ENCODE measurements around the gene KCNH2. TPM values are rescaled to one million over a fixed set of nuclear protein-coding genes. Genes with fewer than 3 reads are reported as not detected.

The KCNH2 gene
- total RNA-seq, 2 donors from 2014 or later = 2.2 to 5.6 TPM

DNA sequence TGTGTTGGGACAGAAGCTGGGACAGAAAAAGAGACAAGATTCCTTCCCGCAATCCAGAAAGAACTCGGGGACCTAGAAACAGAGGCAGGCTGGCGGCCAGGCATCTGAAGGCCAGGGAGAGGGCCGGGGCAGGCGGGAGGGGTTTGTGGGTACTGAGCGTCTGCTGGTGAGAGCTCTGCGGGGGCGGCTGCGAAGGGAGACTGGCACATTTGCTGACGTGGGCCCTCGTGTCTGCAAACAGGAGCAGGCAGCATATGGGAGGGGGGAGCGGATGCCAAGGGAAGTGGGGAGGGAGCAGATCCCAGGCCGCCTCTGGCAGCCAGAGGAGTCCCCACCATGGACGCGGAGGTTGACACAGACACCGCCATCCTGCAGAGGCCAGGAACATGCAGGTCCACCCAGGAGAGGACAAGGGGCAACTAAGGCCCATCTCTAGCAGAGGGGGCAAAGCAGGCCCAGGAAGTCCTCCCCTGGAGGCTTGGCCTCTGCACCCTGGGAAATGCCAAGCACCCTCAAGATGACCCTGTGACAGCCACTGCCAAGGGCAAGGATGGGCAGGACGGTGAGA, 32.2 kb downstream of the KCNH2 start:
- Mint-ChIP-seq H3K27me3 (no peaks in the 10 kb centered on the region), H3K4me1 (peaks cover 22% of the 10 kb centered on the region), H3K36me3 (ENCODE audit: low read depth) (no peaks in the 10 kb centered on the region), H3K27ac (no peak overlapping the region), H3K4me3 (no peak overlapping the region)
- ATAC-seq (no peak), DNase-seq (peak in 1 of 3 donors; percentile 6)
- H3K9me3 ChIP-seq (ENCODE audit: control insufficient read depth, low read length, poor library complexity, severe bottlenecking) = no peaks in the 10 kb centered on the region

DNA sequence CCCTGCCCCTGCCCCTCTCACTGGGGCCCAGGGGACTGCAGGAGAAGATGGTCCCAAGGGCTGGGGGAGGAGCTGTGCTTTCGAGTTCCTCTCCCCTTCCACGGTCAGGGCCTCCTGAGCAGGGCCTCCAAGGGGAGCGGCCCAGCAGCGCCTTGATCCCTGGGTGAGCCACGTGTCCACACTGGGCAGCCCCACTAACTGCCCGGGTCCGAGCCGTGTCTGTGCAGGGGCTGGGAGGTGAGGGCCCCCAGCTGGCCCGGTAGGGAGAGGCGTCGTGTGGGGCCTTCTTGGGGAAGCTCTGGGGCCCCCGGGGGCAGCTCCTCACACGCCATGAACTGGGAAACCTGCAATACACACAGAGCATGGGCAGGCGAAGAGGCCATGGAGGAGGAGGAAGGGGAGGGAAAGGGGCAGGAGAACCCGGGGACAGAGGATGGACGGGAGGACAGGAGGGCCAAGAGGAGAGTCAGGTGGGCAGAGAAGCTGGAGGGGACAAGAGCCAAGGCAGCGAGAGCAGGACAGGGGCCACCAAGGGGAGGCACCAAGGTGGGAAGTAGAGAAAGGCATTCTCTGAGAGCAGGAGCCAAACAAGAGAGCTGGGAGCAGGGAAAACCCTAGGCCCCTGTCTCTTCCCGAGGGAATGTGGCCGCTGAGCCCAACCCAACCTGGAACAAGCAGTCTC, 32.8 kb downstream of the KCNH2 start:
- ATAC-seq = no peak

GRCh38 chr7:150944066-150945042, 33.8 kb downstream of the KCNH2 start:
- no peaks in the 10 kb centered on the region for H3K9me3 ChIP-seq (ENCODE audit: control insufficient read depth, low read length, poor library complexity, severe bottlenecking)
- H3K27me3 Mint-ChIP-seq = no peaks in the 10 kb centered on the region
- H3K27ac Mint-ChIP-seq = peak overlapping the region; percentile 24
- no peaks in the 10 kb centered on the region for H3K36me3 Mint-ChIP-seq (ENCODE audit: low read depth)
- DNase-seq (no peak), ATAC-seq (no peak)
- no peak overlapping the region for H3K4me3 Mint-ChIP-seq
- peaks cover 24% of the 10 kb centered on the region for H3K4me1 Mint-ChIP-seq

More for the DNA sequence above, 32.8 kb downstream of the KCNH2 start:
- H3K36me3 Mint-ChIP-seq (ENCODE audit: low read depth) = no peaks in the 10 kb centered on the region
- peaks cover 22% of the 10 kb centered on the region for H3K4me1 Mint-ChIP-seq
- H3K27me3 Mint-ChIP-seq = no peaks in the 10 kb centered on the region
- H3K9me3 ChIP-seq (ENCODE audit: control insufficient read depth, low read length, poor library complexity, severe bottlenecking) = no peaks in the 10 kb centered on the region
- H3K4me3 Mint-ChIP-seq = no peak overlapping the region
- peak in 1 of 3 donors; percentile 1 for DNase-seq
- H3K27ac Mint-ChIP-seq = no peak overlapping the region

DNA sequence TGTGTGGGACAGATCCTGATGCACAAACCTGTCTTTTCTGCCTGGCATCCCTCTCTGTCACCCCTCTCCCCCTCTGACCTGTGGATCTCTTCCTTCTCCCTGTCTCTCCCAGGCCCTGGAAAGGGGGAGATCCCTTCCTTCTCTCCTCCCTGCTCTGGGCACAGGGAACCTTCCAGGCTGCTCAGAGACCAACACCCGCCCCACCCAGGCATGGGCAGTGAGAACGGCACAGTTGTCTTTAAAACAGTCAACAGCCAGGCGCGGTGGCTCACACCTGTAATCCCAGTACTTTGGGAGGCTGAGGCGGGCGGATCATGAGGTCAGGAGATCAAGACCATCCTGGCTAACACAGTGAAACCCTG, 34.7 kb downstream of the KCNH2 start:
- H3K4me3 Mint-ChIP-seq = no peak overlapping the region
- DNase-seq = no peak

DNA sequence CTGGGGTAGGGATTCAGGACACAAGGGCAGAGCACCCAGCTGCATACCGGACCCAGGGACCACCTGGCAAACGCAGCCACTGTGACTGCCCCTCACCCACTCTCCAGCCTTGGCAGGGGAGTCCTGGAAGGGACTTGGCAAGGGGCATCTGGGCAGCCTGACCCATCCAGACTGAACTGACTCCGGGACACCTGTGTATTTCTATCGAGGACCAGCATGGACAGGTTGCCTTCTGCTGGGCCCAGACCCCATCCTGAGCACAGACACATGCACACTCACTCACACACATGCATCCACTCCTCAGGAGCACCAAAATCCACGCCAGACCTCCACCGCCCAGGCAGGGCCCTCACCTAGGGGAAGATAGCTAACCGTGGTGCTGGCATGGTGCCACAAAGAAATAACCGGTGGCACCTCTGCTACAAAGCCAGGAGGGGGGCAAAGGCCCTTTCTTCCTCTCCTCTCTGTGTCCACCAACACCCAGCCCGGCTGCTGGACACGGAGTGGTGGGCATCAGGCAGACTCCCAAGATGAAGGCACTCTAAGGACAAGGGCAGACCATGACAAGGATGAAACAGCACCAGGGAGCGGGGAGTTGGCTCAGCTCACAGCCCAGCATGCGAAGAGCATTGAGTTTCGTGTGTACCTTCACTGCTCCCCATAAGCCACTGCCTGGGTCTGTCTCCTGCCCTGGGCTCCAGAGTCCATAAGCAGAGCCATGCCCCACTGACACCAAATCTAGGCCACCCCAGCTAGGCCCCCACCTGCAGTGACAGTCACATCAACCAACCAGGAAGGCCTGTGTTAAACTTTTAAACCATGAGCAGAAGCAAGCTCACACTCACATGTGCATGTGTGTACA, 35.3 kb downstream of the KCNH2 start:
- H3K27me3 Mint-ChIP-seq = no peaks in the 10 kb centered on the region
- H3K36me3 Mint-ChIP-seq (ENCODE audit: low read depth) = no peaks in the 10 kb centered on the region
- H3K27ac Mint-ChIP-seq = no peak overlapping the region
- DNase-seq (no peak), ATAC-seq (no peak)
- peak overlapping the region; percentile 21 for H3K4me3 Mint-ChIP-seq
- peaks cover 29% of the 10 kb centered on the region for H3K4me1 Mint-ChIP-seq
- no peaks in the 10 kb centered on the region for H3K9me3 ChIP-seq (ENCODE audit: control insufficient read depth, low read length, poor library complexity, severe bottlenecking)

More for the DNA sequence above, 34.7 kb downstream of the KCNH2 start:
- H3K36me3 Mint-ChIP-seq (ENCODE audit: low read depth) = no peaks in the 10 kb centered on the region
- H3K9me3 ChIP-seq (ENCODE audit: control insufficient read depth, low read length, poor library complexity, severe bottlenecking) = no peaks in the 10 kb centered on the region
- H3K4me1 Mint-ChIP-seq = peaks cover 27% of the 10 kb centered on the region
- ATAC-seq = no peak
- no peaks in the 10 kb centered on the region for H3K27me3 Mint-ChIP-seq
- H3K27ac Mint-ChIP-seq = no peak overlapping the region

GRCh38 chr7:150942001-150942590, 36.0 kb downstream of the KCNH2 start:
- Mint-ChIP-seq H3K27ac (no peak overlapping the region), H3K4me3 (peak overlapping the region; percentile 43), H3K4me1 (peaks cover 33% of the 10 kb centered on the region), H3K36me3 (ENCODE audit: low read depth) (no peaks in the 10 kb centered on the region), H3K27me3 (no peaks in the 10 kb centered on the region)
- peak; percentile 91 for ATAC-seq
- H3K9me3 ChIP-seq (ENCODE audit: control insufficient read depth, low read length, poor library complexity, severe bottlenecking) = no peaks in the 10 kb centered on the region
- DNase-seq = peak in 1 of 3 donors; percentile 21

- no peak overlapping the region for H3K4me3 Mint-ChIP-seq
Measured at GRCh38 chr7:150941351-150942000, 36.6 kb downstream of the KCNH2 start.

GRCh38 chr7:150940431-150941102, 37.6 kb downstream of the KCNH2 start:
- no peak overlapping the region for H3K27ac Mint-ChIP-seq
- DNase-seq (no peak), ATAC-seq (no peak)

More at GRCh38 chr7:150941351-150942000, 36.6 kb downstream of the KCNH2 start:
- Mint-ChIP-seq H3K27ac (no peak overlapping the region), H3K27me3 (no peaks in the 10 kb centered on the region), H3K36me3 (ENCODE audit: low read depth) (no peaks in the 10 kb centered on the region), H3K4me1 (peaks cover 33% of the 10 kb centered on the region)
- ATAC-seq (no peak), DNase-seq (no peak)
- H3K9me3 ChIP-seq (ENCODE audit: control insufficient read depth, low read length, poor library complexity, severe bottlenecking) = no peaks in the 10 kb centered on the region

GRCh38 chr7:150939466-150939865, 38.7 kb downstream of the KCNH2 start:
- H3K27me3 Mint-ChIP-seq = no peaks in the 10 kb centered on the region
- peaks cover 33% of the 10 kb centered on the region for H3K4me1 Mint-ChIP-seq
- DNase-seq (no peak), ATAC-seq (no peak)
- H3K4me3 Mint-ChIP-seq = peak overlapping the region; percentile 28
- peak overlapping the region; percentile 76 for H3K27ac Mint-ChIP-seq
- H3K36me3 Mint-ChIP-seq (ENCODE audit: low read depth) = no peaks in the 10 kb centered on the region
- H3K9me3 ChIP-seq (ENCODE audit: control insufficient read depth, low read length, poor library complexity, severe bottlenecking) = no peaks in the 10 kb centered on the region

More at GRCh38 chr7:150940431-150941102, 37.6 kb downstream of the KCNH2 start:
- H3K27me3 Mint-ChIP-seq = no peaks in the 10 kb centered on the region
- no peaks in the 10 kb centered on the region for H3K36me3 Mint-ChIP-seq (ENCODE audit: low read depth)
- H3K4me3 Mint-ChIP-seq = no peak overlapping the region
- no peaks in the 10 kb centered on the region for H3K9me3 ChIP-seq (ENCODE audit: control insufficient read depth, low read length, poor library complexity, severe bottlenecking)
- H3K4me1 Mint-ChIP-seq = peaks cover 33% of the 10 kb centered on the region

GRCh38 chr7:150939052-150939451, 39.1 kb downstream of the KCNH2 start:
- Mint-ChIP-seq H3K4me1 (peaks cover 33% of the 10 kb centered on the region), H3K36me3 (ENCODE audit: low read depth) (no peaks in the 10 kb centered on the region), H3K27ac (peak overlapping the region; percentile 76), H3K4me3 (no peak overlapping the region), H3K27me3 (no peaks in the 10 kb centered on the region)
- DNase-seq (no peak), ATAC-seq (no peak)
- H3K9me3 ChIP-seq (ENCODE audit: control insufficient read depth, low read length, poor library complexity, severe bottlenecking) = no peaks in the 10 kb centered on the region

- ATAC-seq = no peak
Measured at GRCh38 chr7:150938566-150938965, 39.6 kb downstream of the KCNH2 start.

More at GRCh38 chr7:150938566-150938965, 39.6 kb downstream of the KCNH2 start:
- DNase-seq = no peak
- H3K27me3 Mint-ChIP-seq = no peaks in the 10 kb centered on the region
- H3K9me3 ChIP-seq (ENCODE audit: control insufficient read depth, low read length, poor library complexity, severe bottlenecking) = no peaks in the 10 kb centered on the region
- no peak overlapping the region for H3K4me3 Mint-ChIP-seq
- H3K36me3 Mint-ChIP-seq (ENCODE audit: low read depth) = no peaks in the 10 kb centered on the region
- peak overlapping the region; percentile 76 for H3K27ac Mint-ChIP-seq
- H3K4me1 Mint-ChIP-seq = peaks cover 33% of the 10 kb centered on the region
